Activated CD8-positive, alpha-beta T cell treated with anti-CD3 and anti-CD28 coated beads for 36 hours (primary cell): Measurements from ENCODE around the gene GGT5. TPM values are rescaled to one million over a fixed set of nuclear protein-coding genes. Genes with fewer than 3 reads are reported as not detected.
"Not testable (repeated sequence)": the region's sequence is repeated elsewhere in the genome, so short reads cannot be mapped to it uniquely, and the experiment has no call there.

Experiments
- ATAC-seq: fragments of 200-7000 bp; cut with Tn5 transposase; one replicate; pipeline ENCODE4 v1.10.0; 2021; ENCODE audit warnings: mild to moderate bottlenecking, moderate library complexity
- CTCF ChIA-PET: fragments of 350-600 bp; sonication (Branson Sonifier 250); formaldehyde crosslinking; loops from one replicate; lab custom pipeline; 2021; ENCODE audit warnings: antibody characterized with exemption; lab: Charles Lee
- POLR2A ChIA-PET: fragments of 350-600 bp; sonication (Branson Sonifier 250); formaldehyde crosslinking; loops from one replicate; lab custom pipeline; 2021; ENCODE audit warnings: antibody characterized with exemption; lab: Charles Lee
- DNase-seq: peaks from one replicate; pipeline ENCODE4 v3.0.0-alpha.2; 2020
- H3K27ac Mint-ChIP-seq: one replicate; pipeline ENCODE4 v1.8.0; 2021; ENCODE audit warnings: mild to moderate bottlenecking, mixed read lengths
- H3K27me3 Mint-ChIP-seq: one replicate; pipeline ENCODE4 v1.8.0; 2021; ENCODE audit warnings: mixed read lengths
- H3K36me3 Mint-ChIP-seq: one replicate; pipeline ENCODE4 v1.8.0; 2021; ENCODE audit warnings: low read depth, mixed read lengths
- H3K4me1 Mint-ChIP-seq: one replicate; pipeline ENCODE4 v1.8.0; 2021; ENCODE audit warnings: low read depth, mixed read lengths
- H3K4me3 Mint-ChIP-seq: one replicate; pipeline ENCODE4 v1.8.0; 2021; ENCODE audit warnings: mild to moderate bottlenecking, moderate library complexity, mixed read lengths
- H3K9me3 Mint-ChIP-seq: one replicate; pipeline ENCODE4 v1.8.0; 2021; ENCODE audit warnings: mixed read lengths
- intact Hi-C: fragments of 100-400 bp; cut with micrococcal nuclease; formaldehyde crosslinking; loops from one replicate; pipeline ENCODE4 v1.10.0; 2022
- total RNA-seq, 2 experiments: library from RNA; stranded (reverse); gene quantifications; one replicate each; pipeline ENCODE4 v1.2.3, GENCODE V29; 2021
- TF ChIP-seq, protein P1 (sequence below): fragments of 200-600 bp; IDR thresholded peaks from one replicate; pipeline ENCODE4 v1.8.0; 2022; ENCODE audit warnings: antibody characterized with exemption, mild to moderate bottlenecking

The GGT5 gene
- total RNA-seq, 2 experiments from 2014 or later = not detected

DNA sequence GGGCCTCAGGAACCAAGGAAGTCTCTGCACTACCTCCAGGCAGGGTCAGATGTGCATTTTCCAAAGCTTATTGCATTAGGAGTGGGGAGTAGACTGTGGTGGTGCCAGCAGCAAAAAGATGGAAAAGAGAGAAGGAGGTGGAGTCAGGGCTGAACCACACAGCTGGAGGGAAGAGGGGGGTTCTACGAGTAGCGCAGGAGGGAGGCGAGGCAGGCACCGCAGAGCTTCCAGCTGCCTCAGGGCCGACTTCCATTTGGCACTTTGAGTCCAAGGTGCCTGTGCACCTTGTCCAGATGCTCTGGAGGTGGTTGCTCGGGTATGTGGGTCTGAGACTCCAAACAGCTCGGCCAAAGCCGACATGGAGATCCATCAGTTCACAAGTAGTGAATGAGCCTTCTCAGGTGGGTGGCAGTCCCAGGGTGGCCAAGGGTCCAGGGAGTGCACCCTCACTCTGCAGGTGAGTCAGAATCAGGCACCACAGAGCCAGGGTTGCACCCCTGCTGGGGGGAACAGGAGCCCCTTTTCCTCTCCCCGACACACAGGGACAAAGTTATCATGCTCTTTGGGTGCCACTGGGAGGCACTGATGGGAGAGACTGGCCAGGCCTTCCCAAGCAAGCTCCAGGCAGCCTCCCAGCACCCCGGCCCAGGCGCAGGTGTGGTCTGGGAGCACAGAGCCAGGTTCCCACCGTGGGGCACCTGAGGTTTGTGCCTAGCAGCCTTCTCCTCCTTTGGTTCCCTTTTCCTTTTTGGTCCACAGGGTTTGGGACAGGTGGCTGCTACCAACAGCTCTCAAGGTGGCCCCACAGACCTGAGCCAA, 30.2 kb downstream of the GGT5 start:
- Mint-ChIP-seq H3K4me1 (peaks cover 6% of the 10 kb centered on the region), H3K27me3 (no peaks in the 10 kb centered on the region), H3K36me3 (no peaks in the 10 kb centered on the region), H3K9me3 (no peaks in the 10 kb centered on the region), H3K27ac (no peak overlapping the region), H3K4me3 (no peak overlapping the region)
- ATAC-seq (no peak), DNase-seq (no peak)
- ChIA-PET CTCF (interaction anchor here (2.3 kb wide), 1 partner anchor 16 kb away, joined by 13 read pairs; no protein-coding TSS in a partner anchor), POLR2A (no interaction called here)
- TF ChIP-seq, protein P1, sequence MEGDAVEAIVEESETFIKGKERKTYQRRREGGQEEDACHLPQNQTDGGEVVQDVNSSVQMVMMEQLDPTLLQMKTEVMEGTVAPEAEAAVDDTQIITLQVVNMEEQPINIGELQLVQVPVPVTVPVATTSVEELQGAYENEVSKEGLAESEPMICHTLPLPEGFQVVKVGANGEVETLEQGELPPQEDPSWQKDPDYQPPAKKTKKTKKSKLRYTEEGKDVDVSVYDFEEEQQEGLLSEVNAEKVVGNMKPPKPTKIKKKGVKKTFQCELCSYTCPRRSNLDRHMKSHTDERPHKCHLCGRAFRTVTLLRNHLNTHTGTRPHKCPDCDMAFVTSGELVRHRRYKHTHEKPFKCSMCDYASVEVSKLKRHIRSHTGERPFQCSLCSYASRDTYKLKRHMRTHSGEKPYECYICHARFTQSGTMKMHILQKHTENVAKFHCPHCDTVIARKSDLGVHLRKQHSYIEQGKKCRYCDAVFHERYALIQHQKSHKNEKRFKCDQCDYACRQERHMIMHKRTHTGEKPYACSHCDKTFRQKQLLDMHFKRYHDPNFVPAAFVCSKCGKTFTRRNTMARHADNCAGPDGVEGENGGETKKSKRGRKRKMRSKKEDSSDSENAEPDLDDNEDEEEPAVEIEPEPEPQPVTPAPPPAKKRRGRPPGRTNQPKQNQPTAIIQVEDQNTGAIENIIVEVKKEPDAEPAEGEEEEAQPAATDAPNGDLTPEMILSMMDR = no peak
- intact Hi-C loops = no loop called here

DNA sequence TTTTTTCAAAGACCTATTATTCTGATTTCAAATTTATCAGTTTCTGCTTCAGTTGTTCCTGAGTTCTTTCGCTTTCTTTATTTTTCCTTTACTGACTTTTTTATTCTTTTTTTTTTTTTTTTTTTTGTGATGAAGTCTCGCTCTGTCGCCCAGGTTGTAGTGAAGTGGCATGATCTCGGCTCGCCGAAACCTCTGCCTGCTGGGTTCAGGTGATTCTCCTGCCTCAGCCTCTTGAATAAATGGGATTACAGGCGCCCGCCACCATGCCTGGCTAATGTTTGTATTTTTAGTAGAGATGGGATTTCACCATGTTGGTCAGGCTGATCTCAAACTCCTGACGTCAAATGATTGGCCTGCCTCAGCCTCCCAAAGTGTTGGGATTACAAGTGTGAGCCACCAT, 31.8 kb downstream of the GGT5 start:
- H3K27me3 Mint-ChIP-seq, H3K36me3 Mint-ChIP-seq, H3K27ac Mint-ChIP-seq, POLR2A ChIA-PET, DNase-seq, intact Hi-C loops, ATAC-seq, H3K4me3 Mint-ChIP-seq, CTCF ChIA-PET, H3K9me3 Mint-ChIP-seq: not testable (repeated sequence)
- H3K4me1 Mint-ChIP-seq = peaks cover 12% of the 10 kb centered on the region

DNA sequence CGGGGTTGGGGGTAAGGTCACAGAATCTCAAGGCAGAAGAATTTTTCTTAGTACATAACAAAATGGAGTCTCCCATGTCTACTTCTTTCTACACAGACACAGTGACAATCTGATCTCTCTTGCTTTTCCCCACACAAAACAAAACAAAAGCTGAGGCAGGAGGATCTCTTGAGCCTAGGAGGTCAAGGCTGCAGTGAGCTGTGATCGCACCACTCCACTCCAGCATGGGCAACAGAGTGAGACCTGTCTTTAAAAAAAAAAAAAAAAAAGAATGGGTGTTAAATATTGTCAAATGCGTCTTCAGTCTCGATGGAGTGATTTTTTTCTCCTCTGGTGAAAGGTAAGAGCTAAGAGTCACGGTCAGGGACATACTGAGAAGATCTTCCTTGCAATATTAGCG, 33.2 kb downstream of the GGT5 start:
- ATAC-seq, intact Hi-C loops, H3K36me3 Mint-ChIP-seq, POLR2A ChIA-PET, DNase-seq, H3K27ac Mint-ChIP-seq, H3K4me3 Mint-ChIP-seq, H3K9me3 Mint-ChIP-seq, H3K27me3 Mint-ChIP-seq: not testable (repeated sequence)
- CTCF ChIA-PET = interaction anchor here (1.0 kb wide), 1 partner anchor 33 kb away, joined by 3 read pairs; no protein-coding TSS in a partner anchor
- peaks cover 25% of the 10 kb centered on the region for H3K4me1 Mint-ChIP-seq

DNA sequence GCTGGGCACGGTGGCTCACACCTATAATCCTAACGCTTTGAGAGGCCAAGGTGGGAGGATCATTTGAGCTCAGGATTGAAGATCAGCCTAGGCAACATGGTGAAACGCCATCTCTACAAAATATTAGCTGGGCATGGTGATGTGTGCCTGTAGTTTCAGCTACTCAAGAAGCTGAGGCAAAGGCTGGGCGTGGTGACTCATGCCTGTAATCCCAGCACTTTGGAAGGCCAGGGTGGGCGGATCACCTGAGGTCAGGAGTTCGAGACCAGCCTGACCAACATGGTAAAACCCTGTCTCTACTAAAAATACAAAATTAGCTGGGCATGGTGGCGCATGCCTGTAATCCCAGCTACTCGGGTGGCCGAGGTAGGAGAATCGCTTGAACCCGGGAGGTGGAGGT, 34.5 kb downstream of the GGT5 start:
- intact Hi-C loops, DNase-seq, H3K27ac Mint-ChIP-seq, POLR2A ChIA-PET, H3K9me3 Mint-ChIP-seq, H3K4me3 Mint-ChIP-seq, H3K27me3 Mint-ChIP-seq, ATAC-seq, H3K36me3 Mint-ChIP-seq: not testable (repeated sequence)
- CTCF ChIA-PET = interaction anchor here (0.9 to 1.2 kb wide), 2 partner anchors 21 to 35 kb away, joined by 3 to 5 read pairs; no protein-coding TSS in a partner anchor
- peaks cover 22% of the 10 kb centered on the region for H3K4me1 Mint-ChIP-seq

DNA sequence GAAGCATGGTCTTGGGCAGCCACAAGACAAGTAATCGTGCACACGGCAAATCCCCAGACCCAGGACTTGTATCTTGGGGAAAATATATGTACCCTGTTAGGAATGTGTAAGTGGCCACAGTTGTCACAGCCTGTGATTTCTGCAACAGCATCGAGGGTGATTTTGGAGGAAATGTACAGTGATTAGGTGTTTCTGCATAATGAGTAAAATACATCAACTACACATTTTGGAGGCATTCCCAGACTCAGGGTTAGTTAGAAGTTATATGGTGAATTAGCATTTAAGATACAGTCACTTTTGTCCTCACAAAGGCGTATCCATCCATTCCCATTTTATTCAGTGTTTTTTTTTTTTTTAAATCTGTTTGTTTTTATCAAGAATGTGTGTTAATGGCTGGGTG, 35.2 kb downstream of the GGT5 start:
- ChIA-PET POLR2A (no interaction called here), CTCF (interaction anchor here (0.9 to 1.3 kb wide), 3 partner anchors 21 to 35 kb away, joined by 3 to 5 read pairs (median 3); no protein-coding TSS in a partner anchor)
- TF ChIP-seq, protein P1 = no peak
- DNase-seq = no peak
- no peak for ATAC-seq
- Mint-ChIP-seq H3K9me3 (no peaks in the 10 kb centered on the region), H3K27ac (no peak overlapping the region), H3K27me3 (no peaks in the 10 kb centered on the region), H3K36me3 (no peaks in the 10 kb centered on the region), H3K4me1 (peaks cover 22% of the 10 kb centered on the region), H3K4me3 (no peak overlapping the region)
- intact Hi-C loops = no loop called here

DNA sequence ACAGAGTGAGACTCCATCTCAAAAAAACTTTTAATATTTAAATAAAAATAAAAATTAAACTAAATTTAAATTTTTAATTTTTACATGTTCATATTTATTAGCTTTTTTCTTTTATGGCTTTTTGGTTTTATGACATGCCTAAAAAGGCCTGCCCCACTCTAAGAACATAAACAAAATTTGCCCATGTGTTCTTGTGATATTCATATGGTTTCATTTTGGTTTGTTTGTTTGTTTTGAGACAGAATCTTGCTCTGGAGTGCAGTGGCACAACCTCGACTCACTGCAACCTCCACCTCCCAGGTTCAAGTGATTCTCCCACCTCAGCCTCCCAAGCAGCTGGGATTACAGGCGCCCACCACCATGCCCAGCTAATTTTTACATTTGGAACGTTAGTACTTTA, 35.9 kb downstream of the GGT5 start:
- ChIA-PET POLR2A (no interaction called here), CTCF (interaction anchor here (1.1 to 1.3 kb wide), 2 partner anchors 18 to 23 kb away, joined by 3 read pairs; no protein-coding TSS in a partner anchor)
- Mint-ChIP-seq H3K4me1 (peaks cover 22% of the 10 kb centered on the region), H3K4me3 (no peak overlapping the region), H3K36me3 (no peaks in the 10 kb centered on the region), H3K27me3 (no peaks in the 10 kb centered on the region), H3K9me3 (no peaks in the 10 kb centered on the region), H3K27ac (no peak overlapping the region)
- intact Hi-C loops = no loop called here
- DNase-seq (no peak), ATAC-seq (no peak)
- TF ChIP-seq, protein P1 = no peak
